Keratinocyte (primary cell): ENCODE measurements around the gene PLEKHH2. TPM values are rescaled to one million over a fixed set of nuclear protein-coding genes. Genes with fewer than 3 reads are reported as not detected.

Experiments used
- DNase-seq: peaks from one replicate; pipeline ENCODE4 v3.0.0-alpha.2; 2011; ENCODE audit warnings: low read depth, missing footprints, low spot score
- FAIRE-seq: peaks from 2 replicates; lab custom pipeline; 2011; peaks lifted over from hg19 to GRCh38; lab: Jason Lieb, UNC
- H2AFZ ChIP-seq: 2 replicates; pipeline ENCODE4 v1.6.0; 2012; ENCODE audit warnings: low read length, control low read depth, inconsistent platforms; ENCODE audit not compliant: control insufficient read depth
- H3K27ac ChIP-seq: 2 replicates; pipeline ENCODE4 v1.5.1; 2011; ENCODE audit warnings: low read length; ENCODE audit not compliant: control insufficient read depth, insufficient read depth
- H3K27me3 ChIP-seq: 3 replicates; pipeline ENCODE4 v1.6.0; 2011; ENCODE audit warnings: low read length; ENCODE audit not compliant: control insufficient read depth, insufficient read depth; ENCODE audit errors: extremely low read depth
- H3K36me3 ChIP-seq, 2 experiments: 2 replicates in 1 of 2; 3 replicates in 1 of 2; pipeline ENCODE4 v1.5.1; 2011; ENCODE audit warnings: low read length in 2 of 2, mild to moderate bottlenecking in 1 of 2; ENCODE audit not compliant: control insufficient read depth in 2 of 2, insufficient read depth in 2 of 2; ENCODE audit errors: extremely low read depth in 1 of 2
- H3K4me1 ChIP-seq: 3 replicates; pipeline ENCODE4 v1.5.1; 2011; ENCODE audit warnings: low read length; ENCODE audit not compliant: control insufficient read depth, insufficient read depth; ENCODE audit errors: extremely low read depth
- H3K4me2 ChIP-seq: 3 replicates; pipeline ENCODE4 v1.6.0; 2011; ENCODE audit warnings: low read depth, low read length; ENCODE audit not compliant: control insufficient read depth, insufficient read depth; ENCODE audit errors: extremely low read depth
- H3K4me3 ChIP-seq, 3 experiments: fragments of 200-600 bp in 1 of 3; sonication (generic) in 1 of 3; 2 replicates in 2 of 3; 3 replicates in 1 of 3; pipeline ENCODE4 v1.5.1; 2011 to 2016; ENCODE audit warnings: low read length in 3 of 3, mild to moderate bottlenecking in 3 of 3, control low read depth in 2 of 3, inconsistent platforms in 1 of 3, low read depth in 1 of 3, mixed read lengths in 1 of 3, mixed run types in 1 of 3, moderate library complexity in 1 of 3; ENCODE audit not compliant: control insufficient read depth in 2 of 3, insufficient read depth in 2 of 3; ENCODE audit errors: extremely low read depth in 1 of 3
- H3K79me2 ChIP-seq: 2 replicates; pipeline ENCODE4 v1.6.0; 2012; ENCODE audit warnings: low read length; ENCODE audit not compliant: control insufficient read depth, insufficient read depth
- H3K9ac ChIP-seq: 3 replicates; pipeline ENCODE4 v1.6.0; 2011; ENCODE audit warnings: low read length; ENCODE audit not compliant: control insufficient read depth, insufficient read depth; ENCODE audit errors: extremely low read depth
- H3K9me1 ChIP-seq: 3 replicates; pipeline ENCODE4 v1.6.0; 2011; ENCODE audit warnings: low read length; ENCODE audit not compliant: control insufficient read depth, insufficient read depth; ENCODE audit errors: extremely low read depth
- H3K9me3 ChIP-seq: 2 replicates; pipeline ENCODE4 v1.5.1; 2012; ENCODE audit warnings: low read depth, low read length; ENCODE audit not compliant: control insufficient read depth
- H4K20me1 ChIP-seq: 3 replicates; pipeline ENCODE4 v1.6.0; 2011; ENCODE audit warnings: low read length; ENCODE audit not compliant: control insufficient read depth, insufficient read depth; ENCODE audit errors: extremely low read depth
- EZH2 ChIP-seq: IDR thresholded peaks from one replicate; pipeline ENCODE4 v1.6.1; 2012; ENCODE audit warnings: inconsistent platforms, mild to moderate bottlenecking, low read length, moderate library complexity
- dilution Hi-C: fragments of 300-500 bp; cut with MboI; formaldehyde crosslinking; loops from one replicate; pipeline ENCODE4 v1.7.0; 2020; ENCODE audit warnings: low sequenced_read_pairs; ENCODE audit not compliant: extremely low pct_ligation_motif_present
- polyA plus RNA-seq, 5 experiments: library from polyadenylated mRNA; depleted of rRNA in 3 of 5; stranded (reverse) in 3 of 5; stranded (forward) in 1 of 5; unstranded in 1 of 5; fragments of >200 nt; gene quantifications; 1 replicate in 1 of 5; 2 replicates in 3 of 5; 3 replicates in 1 of 5; pipeline versions ENCODE4 v1.2.1 to v1.2.3, GENCODE V29; 2011 to 2012; ENCODE audit warnings: missing spikeins in 2 of 5, low read depth in 1 of 5, low replicate concordance in 1 of 5
- small RNA-seq, 3 experiments: library from RNA; depleted of rRNA; stranded (forward); fragments of <200 nt; gene quantifications; one replicate each; pipeline ENCODE3, GENCODE V24; 2012; ENCODE audit warnings: low read depth in 3 of 3, low replicate concordance in 1 of 3; ENCODE audit not compliant: insufficient read length in 3 of 3
- TF ChIP-seq, protein P1 (sequence below), 3 experiments: IDR thresholded peaks in 1 of 3; conservative IDR thresholded peaks in 1 of 3; optimal IDR thresholded peaks in 1 of 3; 2 replicates in 2 of 3; 3 replicates in 1 of 3; pipeline versions ENCODE3 to v1.5.1; 2011; ENCODE audit warnings: low read length in 3 of 3, mild to moderate bottlenecking in 3 of 3, moderate library complexity in 2 of 3, control low read depth in 1 of 3, inconsistent platforms in 1 of 3; ENCODE audit not compliant: insufficient read depth in 2 of 3; ENCODE audit errors: extremely low read depth in 1 of 3

The PLEKHH2 gene
- polyA plus RNA-seq, 1 donor (not counting 4 experiments of a cell fraction or from before 2014, with no cell fraction given) = 1.3 TPM

DNA sequence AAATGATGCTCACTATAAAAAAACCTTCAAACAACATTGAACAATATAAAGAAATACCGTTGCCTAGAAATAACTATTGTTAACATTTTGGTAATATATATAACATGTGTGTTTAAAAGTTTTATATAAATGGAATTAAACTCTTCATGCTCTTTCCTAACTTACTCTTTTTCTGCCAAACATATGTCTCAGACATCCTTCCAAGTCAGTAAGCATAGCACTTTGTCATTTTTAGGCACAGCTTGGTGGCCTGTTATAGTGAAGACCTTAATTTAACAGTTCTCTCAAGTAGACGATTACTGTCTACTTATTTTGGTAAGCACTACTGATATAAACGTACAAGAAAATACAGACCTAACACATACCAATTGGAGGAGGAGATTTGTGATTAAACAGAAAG lies 177.7 kb downstream of the PLEKHH2 start:
- no peaks in the 10 kb centered on the region for H3K27me3 ChIP-seq
- DNase-seq (no peak), FAIRE-seq (no peak)
- H3K9me3 ChIP-seq = no peaks in the 10 kb centered on the region
- H3K4me3 ChIP-seq = no peak overlapping the region
- H3K4me2 ChIP-seq = no peak overlapping the region
- no peaks in the 10 kb centered on the region for H4K20me1 ChIP-seq
- H3K9ac ChIP-seq = no peak overlapping the region
- H3K79me2 ChIP-seq = no peaks in the 10 kb centered on the region
- no peak overlapping the region for H2AFZ ChIP-seq
- no peak overlapping the region for H3K27ac ChIP-seq
- H3K36me3 ChIP-seq = peaks cover 2 to 3% of the 10 kb centered on the region in 2 experiments
- dilution Hi-C loops = no loop called here
- TF ChIP-seq EZH2 = no peak
- TF ChIP-seq, protein P1, sequence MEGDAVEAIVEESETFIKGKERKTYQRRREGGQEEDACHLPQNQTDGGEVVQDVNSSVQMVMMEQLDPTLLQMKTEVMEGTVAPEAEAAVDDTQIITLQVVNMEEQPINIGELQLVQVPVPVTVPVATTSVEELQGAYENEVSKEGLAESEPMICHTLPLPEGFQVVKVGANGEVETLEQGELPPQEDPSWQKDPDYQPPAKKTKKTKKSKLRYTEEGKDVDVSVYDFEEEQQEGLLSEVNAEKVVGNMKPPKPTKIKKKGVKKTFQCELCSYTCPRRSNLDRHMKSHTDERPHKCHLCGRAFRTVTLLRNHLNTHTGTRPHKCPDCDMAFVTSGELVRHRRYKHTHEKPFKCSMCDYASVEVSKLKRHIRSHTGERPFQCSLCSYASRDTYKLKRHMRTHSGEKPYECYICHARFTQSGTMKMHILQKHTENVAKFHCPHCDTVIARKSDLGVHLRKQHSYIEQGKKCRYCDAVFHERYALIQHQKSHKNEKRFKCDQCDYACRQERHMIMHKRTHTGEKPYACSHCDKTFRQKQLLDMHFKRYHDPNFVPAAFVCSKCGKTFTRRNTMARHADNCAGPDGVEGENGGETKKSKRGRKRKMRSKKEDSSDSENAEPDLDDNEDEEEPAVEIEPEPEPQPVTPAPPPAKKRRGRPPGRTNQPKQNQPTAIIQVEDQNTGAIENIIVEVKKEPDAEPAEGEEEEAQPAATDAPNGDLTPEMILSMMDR (optimal IDR thresholded peaks at IDR 0.05 in 1 of 3, IDR thresholded peaks at IDR 0.05 in 1 of 3, conservative IDR thresholded peaks at IDR 0.05 in 1 of 3; ENCODE audit: extremely low read depth in 1 of 3, insufficient read depth in 2 of 3, low read length in 3 of 3) = no peak
- no peaks in the 10 kb centered on the region for H3K9me1 ChIP-seq
- no peaks in the 10 kb centered on the region for H3K4me1 ChIP-seq

Small RNA genes lying within 50 kb of the gene (small RNA-seq; reads per million reads assigned to genes)
- 0 reads per million in 3 experiments for gene RF00019
- gene RN7SKP66 = 0 reads per million in 3 experiments

Other genes with a start within 250 kb of the PLEKHH2 start
- 17.4 to 22.6 TPM (median 21.0 TPM) in 3 replicates for gene THADA, start 41.2 kb upstream of the PLEKHH2 start, polyA plus RNA-seq
- gene C1GALT1C1L, start 39.2 kb downstream of the PLEKHH2 start, polyA plus RNA-seq = 0.17 to 0.28 TPM (median 0.23 TPM) in 3 replicates
- 12.1 to 29.9 TPM (median 16.4 TPM) in 3 replicates for gene DYNC2LI1, start 136.8 kb downstream of the PLEKHH2 start, polyA plus RNA-seq
- not detected in 3 replicates for gene ABCG5, start 201.6 kb downstream of the PLEKHH2 start, polyA plus RNA-seq
- not detected in 3 replicates for gene ABCG8, start 201.7 kb downstream of the PLEKHH2 start, polyA plus RNA-seq